DOHH2 (cell line): ENCODE data around the gene RFXANK.
A peak's percentile ranks its signal among the peaks of the same experiment; 100 is the strongest.
"Not testable (repeated sequence)": the region's sequence is repeated elsewhere in the genome, so short reads cannot be mapped to it uniquely, and the experiment has no call there.

Experiments
- H3F3A ChIP-seq: fragments of 200-600 bp; sonication (generic), shearing (Covaris generic); 2 replicates; pipeline ENCODE4 v1.6.0; 2016; ENCODE audit warnings: antibody characterized with exemption, mild to moderate bottlenecking; ENCODE audit not compliant: control insufficient read depth, insufficient read depth
- H3K27ac ChIP-seq: fragments of 200-600 bp; sonication (generic); 2 replicates; pipeline ENCODE4 v1.5.1; 2014; ENCODE audit warnings: low read depth, mild to moderate bottlenecking, low read length, moderate library complexity
- H3K27me3 ChIP-seq: fragments of 200-600 bp; sonication (generic); 2 replicates; pipeline ENCODE4 v1.6.1; 2014; ENCODE audit warnings: mild to moderate bottlenecking, low read length, mixed read lengths; ENCODE audit not compliant: control insufficient read depth
- H3K36me3 ChIP-seq: fragments of 200-600 bp; sonication (generic); 2 replicates; pipeline ENCODE4 v1.6.1; 2014; ENCODE audit warnings: mild to moderate bottlenecking, low read length, moderate library complexity, mixed read lengths; ENCODE audit not compliant: control insufficient read depth
- H3K4me1 ChIP-seq: fragments of 200-600 bp; sonication (generic); 2 replicates; pipeline ENCODE4 v1.6.1; 2014; ENCODE audit warnings: mild to moderate bottlenecking, low read length, mixed read lengths; ENCODE audit not compliant: control insufficient read depth
- H3K4me2 ChIP-seq: fragments of 200-600 bp; sonication (generic); 2 replicates; pipeline ENCODE4 v1.6.0; 2014; ENCODE audit warnings: mild to moderate bottlenecking, low read length, moderate library complexity
- H3K4me3 ChIP-seq: fragments of 200-600 bp; sonication (generic); 2 replicates; pipeline ENCODE4 v1.5.1; 2014; ENCODE audit warnings: mild to moderate bottlenecking, low read length, mixed read lengths
- H3K79me2 ChIP-seq: fragments of 200-600 bp; sonication (generic); 2 replicates; pipeline ENCODE4 v1.6.1; 2014; ENCODE audit warnings: mild to moderate bottlenecking, low read length, mixed read lengths; ENCODE audit not compliant: control insufficient read depth
- H3K9me2 ChIP-seq: fragments of 200-600 bp; sonication (generic); replicated peaks from 2 replicates; pipeline ENCODE4 v1.6.1; 2014; ENCODE audit warnings: mild to moderate bottlenecking, low read length, mixed read lengths; ENCODE audit not compliant: control insufficient read depth
- H3K9me3 ChIP-seq: fragments of 200-600 bp; sonication (generic); 2 replicates; pipeline ENCODE4 v1.6.1; 2014; ENCODE audit warnings: antibody characterized with exemption, low read length, mixed read lengths; ENCODE audit not compliant: control insufficient read depth, insufficient read depth
- H4K20me1 ChIP-seq: fragments of 200-600 bp; sonication (generic); 2 replicates; pipeline ENCODE4 v1.6.0; 2014; ENCODE audit warnings: low read depth, mild to moderate bottlenecking, antibody characterized with exemption, low read length, moderate library complexity; ENCODE audit not compliant: control insufficient read depth, insufficient read depth
- EZH2phosphoT487 ChIP-seq: fragments of 200-600 bp; sonication (generic); IDR thresholded peaks from 2 replicates; pipeline ENCODE4 v1.6.1; 2017; ENCODE audit warnings: borderline replicate concordance, mild to moderate bottlenecking, antibody characterized with exemption, low read length, moderate library complexity, mixed read lengths
- TF ChIP-seq, protein P1 (sequence below): fragments of 200-600 bp; sonication (generic); IDR thresholded peaks from one replicate; pipeline ENCODE4 v1.5.1; 2014; ENCODE audit warnings: antibody characterized with exemption, mild to moderate bottlenecking, low read depth, low read length; ENCODE audit not compliant: poor library complexity, severe bottlenecking

The RFXANK gene

GRCh38 chr19:19215792-19216191 is 23.7 kb downstream of the RFXANK start:
- H3K79me2 ChIP-seq = no peaks in the 10 kb centered on the region
- peaks cover 11% of the 10 kb centered on the region for H3K27me3 ChIP-seq
- no peak for TF ChIP-seq EZH2phosphoT487
- TF ChIP-seq, protein P1, sequence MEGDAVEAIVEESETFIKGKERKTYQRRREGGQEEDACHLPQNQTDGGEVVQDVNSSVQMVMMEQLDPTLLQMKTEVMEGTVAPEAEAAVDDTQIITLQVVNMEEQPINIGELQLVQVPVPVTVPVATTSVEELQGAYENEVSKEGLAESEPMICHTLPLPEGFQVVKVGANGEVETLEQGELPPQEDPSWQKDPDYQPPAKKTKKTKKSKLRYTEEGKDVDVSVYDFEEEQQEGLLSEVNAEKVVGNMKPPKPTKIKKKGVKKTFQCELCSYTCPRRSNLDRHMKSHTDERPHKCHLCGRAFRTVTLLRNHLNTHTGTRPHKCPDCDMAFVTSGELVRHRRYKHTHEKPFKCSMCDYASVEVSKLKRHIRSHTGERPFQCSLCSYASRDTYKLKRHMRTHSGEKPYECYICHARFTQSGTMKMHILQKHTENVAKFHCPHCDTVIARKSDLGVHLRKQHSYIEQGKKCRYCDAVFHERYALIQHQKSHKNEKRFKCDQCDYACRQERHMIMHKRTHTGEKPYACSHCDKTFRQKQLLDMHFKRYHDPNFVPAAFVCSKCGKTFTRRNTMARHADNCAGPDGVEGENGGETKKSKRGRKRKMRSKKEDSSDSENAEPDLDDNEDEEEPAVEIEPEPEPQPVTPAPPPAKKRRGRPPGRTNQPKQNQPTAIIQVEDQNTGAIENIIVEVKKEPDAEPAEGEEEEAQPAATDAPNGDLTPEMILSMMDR = no peak
- H3K4me2 ChIP-seq = no peak overlapping the region
- H3K27ac ChIP-seq = no peak overlapping the region
- no peaks in the 10 kb centered on the region for H3K9me3 ChIP-seq
- peaks cover 4% of the 10 kb centered on the region; the same call in 1 of the 2 replicates for H3K4me1 ChIP-seq
- H3K36me3 ChIP-seq = no peaks in the 10 kb centered on the region
- H3F3A ChIP-seq = no peaks in the 10 kb centered on the region
- H4K20me1 ChIP-seq = no peaks in the 10 kb centered on the region
- no peak overlapping the region for H3K4me3 ChIP-seq
- H3K9me2 ChIP-seq = no peaks in the 10 kb centered on the region

- peaks cover 11% of the 10 kb centered on the region for H3K27me3 ChIP-seq
- H3K4me3 ChIP-seq = no peak overlapping the region
- H3K27ac ChIP-seq = no peak overlapping the region
- H3K36me3 ChIP-seq = no peaks in the 10 kb centered on the region
- H3K4me2 ChIP-seq = no peak overlapping the region
- no peaks in the 10 kb centered on the region for H3K79me2 ChIP-seq
- no peaks in the 10 kb centered on the region for H3K9me3 ChIP-seq
- no peaks in the 10 kb centered on the region for H4K20me1 ChIP-seq
- peaks cover 4% of the 10 kb centered on the region; the same call in 1 of the 2 replicates for H3K4me1 ChIP-seq
- H3F3A ChIP-seq = no peaks in the 10 kb centered on the region
- no peaks in the 10 kb centered on the region for H3K9me2 ChIP-seq
- TF ChIP-seq, protein P1 = peak; percentile 31
- TF ChIP-seq EZH2phosphoT487 = no peak
Measured at GRCh38 chr19:19217099-19217498, 25.0 kb downstream of the RFXANK start.

GRCh38 chr19:19218911-19219310 is 26.9 kb downstream of the RFXANK start:
- H3K36me3 ChIP-seq = no peaks in the 10 kb centered on the region
- H3K27ac ChIP-seq = no peak overlapping the region
- H3K27me3 ChIP-seq = peaks cover 8% of the 10 kb centered on the region
- H3K4me2 ChIP-seq = no peak overlapping the region
- H3K4me3 ChIP-seq = no peak overlapping the region
- H3K4me1 ChIP-seq = peaks cover 4% of the 10 kb centered on the region; the same call in 1 of the 2 replicates
- no peaks in the 10 kb centered on the region for H3K9me2 ChIP-seq
- H3K79me2 ChIP-seq = no peaks in the 10 kb centered on the region
- no peaks in the 10 kb centered on the region for H4K20me1 ChIP-seq
- H3F3A ChIP-seq = no peaks in the 10 kb centered on the region
- TF ChIP-seq, protein P1 = no peak
- TF ChIP-seq EZH2phosphoT487 = no peak
- no peaks in the 10 kb centered on the region for H3K9me3 ChIP-seq

DNA sequence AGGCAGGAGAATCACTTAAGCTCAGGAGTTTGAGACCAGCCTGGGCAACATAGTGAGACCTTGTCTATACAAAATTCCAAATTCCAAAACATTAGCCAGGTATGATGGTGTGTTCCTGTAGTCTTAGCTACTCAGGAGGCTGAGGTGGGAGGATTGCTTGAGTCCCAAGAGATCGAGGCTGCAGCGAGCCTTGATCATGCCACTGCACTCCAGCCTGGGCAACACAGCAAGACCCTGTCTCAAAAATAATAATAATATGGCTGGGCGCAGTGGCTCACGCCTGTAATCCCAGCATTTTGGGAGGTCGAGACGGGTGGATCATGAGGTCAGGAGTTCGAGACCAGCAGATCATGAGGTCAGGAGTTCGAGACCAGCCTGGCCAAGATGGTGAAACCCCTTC is 28.9 kb downstream of the RFXANK start:
- not testable (repeated sequence) for H3K79me2 ChIP-seq, H3F3A ChIP-seq, H3K4me3 ChIP-seq, H3K27ac ChIP-seq, H3K36me3 ChIP-seq, H3K4me2 ChIP-seq, H3K9me2 ChIP-seq, H3K9me3 ChIP-seq, H4K20me1 ChIP-seq
- peaks cover 15% of the 10 kb centered on the region for H3K27me3 ChIP-seq
- H3K4me1 ChIP-seq = peaks cover 15% of the 10 kb centered on the region
